MCF 10A (cell line): ENCODE data around the gene ASB7. TPM values are rescaled to one million over a fixed set of nuclear protein-coding genes. Genes with fewer than 3 reads are reported as not detected.

Experiments
- BruUV-seq: library from RNA; stranded (reverse); fragments of 400-500 nt; replicated peaks from 2 replicates; lab custom pipeline; 2021; lab: Mats Ljungman, UMichigan
- CTCF ChIA-PET: fragments of 300-600 bp; sonication (Branson Sonifier 250); formaldehyde crosslinking; extraction: SDS; loops from one replicate; lab custom pipeline; 2021; ENCODE audit warnings: antibody characterized with exemption, inconsistent platforms; lab: Yijun Ruan, JAX
- POLR2A ChIA-PET: fragments of 300-600, 350-650 bp; sonication (Branson Sonifier 250); formaldehyde crosslinking; extraction: SDS; loops from one replicate; lab custom pipeline; 2020; ENCODE audit warnings: antibody characterized with exemption, inconsistent platforms; lab: Yijun Ruan, JAX
- DNase-seq: peaks from one replicate; pipeline ENCODE4 v3.0.0-alpha.2; 2018; ENCODE audit not compliant: unreplicated experiment
- H3K27ac Mint-ChIP-seq: one replicate; pipeline ENCODE4 v1.8.0; 2022; ENCODE audit warnings: mild to moderate bottlenecking, low read depth, mixed read lengths; ENCODE audit not compliant: unreplicated experiment
- H3K27me3 Mint-ChIP-seq: one replicate; pipeline ENCODE4 v1.8.0; 2022; ENCODE audit warnings: mixed read lengths; ENCODE audit not compliant: insufficient read depth, unreplicated experiment
- H3K36me3 Mint-ChIP-seq: one replicate; pipeline ENCODE4 v1.8.0; 2022; ENCODE audit warnings: mild to moderate bottlenecking, moderate library complexity, mixed read lengths; ENCODE audit not compliant: insufficient read depth, unreplicated experiment
- H3K4me1 Mint-ChIP-seq: one replicate; pipeline ENCODE4 v1.8.0; 2022; ENCODE audit warnings: mixed read lengths; ENCODE audit not compliant: insufficient read depth, unreplicated experiment
- H3K4me3 Mint-ChIP-seq: one replicate; pipeline ENCODE4 v1.8.0; 2022; ENCODE audit warnings: mild to moderate bottlenecking, moderate library complexity, mixed read lengths; ENCODE audit not compliant: unreplicated experiment
- H3K9me3 Mint-ChIP-seq: one replicate; pipeline ENCODE4 v1.8.0; 2022; ENCODE audit warnings: mixed read lengths; ENCODE audit not compliant: unreplicated experiment
- CTCF ChIP-seq: fragments of 200-600 bp; IDR thresholded peaks from one replicate; pipeline ENCODE4 v1.8.0; 2022; ENCODE audit warnings: antibody characterized with exemption, mild to moderate bottlenecking; ENCODE audit not compliant: unreplicated experiment
- intact Hi-C: fragments of 100-400 bp; cut with micrococcal nuclease; formaldehyde crosslinking; loops from 2 replicates; pipeline ENCODE4 v1.14.1; 2022
- total RNA-seq: library from RNA; stranded (reverse); gene quantifications from 2 replicates; pipeline ENCODE4 v1.2.3, GENCODE V29; 2022

The ASB7 gene
- total RNA-seq, 1 experiment from 2014 or later: 14.3 TPM

- BruUV-seq: no TSS peak
- no peak overlapping the region for H3K4me3 Mint-ChIP-seq
- H3K9me3 Mint-ChIP-seq: no peaks in the 10 kb centered on the region
- intact Hi-C loops: no loop called here
- TF ChIP-seq CTCF: no peak
- H3K36me3 Mint-ChIP-seq: peaks cover 74% of the 10 kb centered on the region
- H3K27ac Mint-ChIP-seq: no peak overlapping the region
- CTCF ChIA-PET: interaction anchor here (0.6 to 1.7 kb wide), 5 partner anchors 11 to 583 kb away, joined by 3 to 10 read pairs (median 5); no protein-coding TSS in a partner anchor
- H3K27me3 Mint-ChIP-seq: no peaks in the 10 kb centered on the region
- DNase-seq: no peak
- H3K4me1 Mint-ChIP-seq: no peaks in the 10 kb centered on the region
- POLR2A ChIA-PET: no interaction called here
These were observed 11.9 kb downstream of the ASB7 start for GRCh38 chr15:100614336-100614735.

- Mint-ChIP-seq H3K4me3 (no peak overlapping the region), H3K27ac (no peak overlapping the region), H3K27me3 (no peaks in the 10 kb centered on the region), H3K4me1 (no peaks in the 10 kb centered on the region), H3K36me3 (peaks cover 72% of the 10 kb centered on the region), H3K9me3 (no peaks in the 10 kb centered on the region)
- no peak for DNase-seq
- ChIA-PET CTCF (interaction anchor here (0.6 to 1.7 kb wide), 5 partner anchors 10 to 420 kb away, joined by 3 to 10 read pairs (median 5); no protein-coding TSS in a partner anchor), POLR2A (no interaction called here)
- intact Hi-C loops: no loop called here
- TF ChIP-seq CTCF: no peak
- no TSS peak for BruUV-seq
These were observed 12.5 kb downstream of the ASB7 start for GRCh38 chr15:100614918-100615317.

GRCh38 chr15:100615801-100616200 is 13.4 kb downstream of the ASB7 start:
- CTCF ChIA-PET: interaction anchor here (0.6 to 1.7 kb wide), 5 partner anchors 9 to 421 kb away, joined by 3 to 10 read pairs (median 5); no protein-coding TSS in a partner anchor
- DNase-seq: no peak
- no TSS peak for BruUV-seq
- POLR2A ChIA-PET: interaction anchor here (0.5 kb wide), 1 partner anchor 1137 kb away, joined by 3 read pairs; no protein-coding TSS in a partner anchor
- Mint-ChIP-seq H3K36me3 (peaks cover 68% of the 10 kb centered on the region), H3K4me3 (no peak overlapping the region), H3K27me3 (no peaks in the 10 kb centered on the region), H3K9me3 (no peaks in the 10 kb centered on the region), H3K4me1 (no peaks in the 10 kb centered on the region), H3K27ac (peak overlapping the region; percentile 63)
- intact Hi-C loops: no loop called here
- TF ChIP-seq CTCF: no peak

GRCh38 chr15:100616700-100617099 is 14.3 kb downstream of the ASB7 start:
- CTCF ChIA-PET: interaction anchor here (1.2 to 1.5 kb wide), 2 partner anchors 256 to 267 kb away, joined by 3 to 4 read pairs; no protein-coding TSS in a partner anchor
- intact Hi-C loops: no loop called here

More at GRCh38 chr15:100616700-100617099, 14.3 kb downstream of the ASB7 start:
- Mint-ChIP-seq H3K36me3 (peaks cover 65% of the 10 kb centered on the region), H3K4me3 (no peak overlapping the region), H3K9me3 (no peaks in the 10 kb centered on the region), H3K4me1 (no peaks in the 10 kb centered on the region), H3K27ac (peak overlapping the region; percentile 28), H3K27me3 (no peaks in the 10 kb centered on the region)
- no peak for TF ChIP-seq CTCF
- no peak for DNase-seq
- POLR2A ChIA-PET: no interaction called here
- BruUV-seq: no TSS peak
